ENCODE results near the gene DYNC2I2.

DNA sequence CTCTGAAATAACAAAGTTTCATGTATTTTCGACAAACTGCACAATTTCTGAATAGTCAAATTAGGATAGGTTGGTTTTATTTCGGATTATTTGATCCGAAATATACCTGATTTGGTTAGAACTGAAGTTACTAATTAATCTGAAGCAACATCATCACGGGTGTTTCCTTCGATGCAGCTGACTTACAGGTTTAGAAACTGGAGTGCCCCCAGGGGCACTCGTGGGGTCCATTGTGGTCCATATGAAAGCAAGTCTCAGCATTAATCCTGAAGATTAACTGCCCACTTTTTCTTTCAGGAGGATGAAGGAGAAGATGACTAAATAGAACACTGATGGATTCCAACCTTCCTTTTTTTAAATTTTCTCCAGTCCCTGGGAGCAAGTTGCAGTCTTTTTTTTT, 37.7 kb upstream of the DYNC2I2 start:
- no peak for TF ChIP-seq POLR2A (IDR thresholded peaks at IDR 0.05)
- TF ChIP-seq, protein P1, sequence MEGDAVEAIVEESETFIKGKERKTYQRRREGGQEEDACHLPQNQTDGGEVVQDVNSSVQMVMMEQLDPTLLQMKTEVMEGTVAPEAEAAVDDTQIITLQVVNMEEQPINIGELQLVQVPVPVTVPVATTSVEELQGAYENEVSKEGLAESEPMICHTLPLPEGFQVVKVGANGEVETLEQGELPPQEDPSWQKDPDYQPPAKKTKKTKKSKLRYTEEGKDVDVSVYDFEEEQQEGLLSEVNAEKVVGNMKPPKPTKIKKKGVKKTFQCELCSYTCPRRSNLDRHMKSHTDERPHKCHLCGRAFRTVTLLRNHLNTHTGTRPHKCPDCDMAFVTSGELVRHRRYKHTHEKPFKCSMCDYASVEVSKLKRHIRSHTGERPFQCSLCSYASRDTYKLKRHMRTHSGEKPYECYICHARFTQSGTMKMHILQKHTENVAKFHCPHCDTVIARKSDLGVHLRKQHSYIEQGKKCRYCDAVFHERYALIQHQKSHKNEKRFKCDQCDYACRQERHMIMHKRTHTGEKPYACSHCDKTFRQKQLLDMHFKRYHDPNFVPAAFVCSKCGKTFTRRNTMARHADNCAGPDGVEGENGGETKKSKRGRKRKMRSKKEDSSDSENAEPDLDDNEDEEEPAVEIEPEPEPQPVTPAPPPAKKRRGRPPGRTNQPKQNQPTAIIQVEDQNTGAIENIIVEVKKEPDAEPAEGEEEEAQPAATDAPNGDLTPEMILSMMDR (IDR thresholded peaks at IDR 0.05), result no peak

Measured in lower leg skin (tissue), 3 donors.